ENCODE results near the gene ANO2.
A peak's percentile ranks its signal among the peaks of the same experiment; 100 is the strongest.

ANO2 gene

DNA sequence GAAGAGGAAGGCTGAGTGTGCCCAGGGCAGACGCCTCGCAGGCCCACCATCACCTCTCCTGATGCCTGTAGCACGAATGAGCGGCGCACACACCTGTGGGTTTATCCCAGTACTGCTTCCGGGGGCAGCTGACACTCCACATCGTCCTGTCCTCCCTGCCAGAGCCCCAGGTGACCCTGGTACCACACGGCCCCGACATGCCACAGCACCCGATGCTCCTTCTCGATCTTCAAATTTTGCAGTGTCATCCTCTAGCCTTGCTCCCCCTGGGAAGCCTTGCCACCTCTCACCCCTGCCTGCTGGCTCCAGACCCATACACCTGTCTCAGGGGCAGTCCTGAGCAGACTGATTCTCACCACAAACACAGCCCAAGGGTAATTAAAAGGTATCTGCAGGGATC, 40.6 kb downstream of the ANO2 start:
- H3K4me3 ChIP-seq (ENCODE audit: low read depth, low read length) = no peak overlapping the region
- no peak for DNase-seq (ENCODE audit: low read depth)
- TF ChIP-seq, protein P1, sequence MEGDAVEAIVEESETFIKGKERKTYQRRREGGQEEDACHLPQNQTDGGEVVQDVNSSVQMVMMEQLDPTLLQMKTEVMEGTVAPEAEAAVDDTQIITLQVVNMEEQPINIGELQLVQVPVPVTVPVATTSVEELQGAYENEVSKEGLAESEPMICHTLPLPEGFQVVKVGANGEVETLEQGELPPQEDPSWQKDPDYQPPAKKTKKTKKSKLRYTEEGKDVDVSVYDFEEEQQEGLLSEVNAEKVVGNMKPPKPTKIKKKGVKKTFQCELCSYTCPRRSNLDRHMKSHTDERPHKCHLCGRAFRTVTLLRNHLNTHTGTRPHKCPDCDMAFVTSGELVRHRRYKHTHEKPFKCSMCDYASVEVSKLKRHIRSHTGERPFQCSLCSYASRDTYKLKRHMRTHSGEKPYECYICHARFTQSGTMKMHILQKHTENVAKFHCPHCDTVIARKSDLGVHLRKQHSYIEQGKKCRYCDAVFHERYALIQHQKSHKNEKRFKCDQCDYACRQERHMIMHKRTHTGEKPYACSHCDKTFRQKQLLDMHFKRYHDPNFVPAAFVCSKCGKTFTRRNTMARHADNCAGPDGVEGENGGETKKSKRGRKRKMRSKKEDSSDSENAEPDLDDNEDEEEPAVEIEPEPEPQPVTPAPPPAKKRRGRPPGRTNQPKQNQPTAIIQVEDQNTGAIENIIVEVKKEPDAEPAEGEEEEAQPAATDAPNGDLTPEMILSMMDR (IDR thresholded peaks at IDR 0.05; ENCODE audit: low read depth, low read length, missing control alignments) = no peak

DNA sequence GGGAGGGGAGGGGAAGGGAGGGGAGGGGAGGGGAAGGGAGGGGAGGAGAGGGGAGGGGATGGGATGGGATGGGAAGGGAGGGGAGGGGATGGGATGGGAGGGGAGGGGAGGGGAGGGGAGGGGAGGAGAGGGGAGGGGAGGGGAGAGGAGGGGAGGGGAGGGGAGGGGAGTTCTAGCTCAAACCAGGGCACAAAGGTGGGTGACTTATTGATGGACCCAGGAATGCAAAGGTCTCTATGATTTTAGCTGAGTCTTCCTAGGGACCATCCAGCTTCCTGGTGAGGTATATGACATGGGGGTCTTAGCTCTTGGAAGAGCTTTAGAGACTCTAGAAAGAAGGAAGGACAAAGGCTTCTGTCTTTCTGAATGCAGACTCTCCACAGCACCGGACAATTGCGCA, 42.3 kb downstream of the ANO2 start:
- H3K4me3 ChIP-seq (ENCODE audit: low read depth, low read length) = no peak overlapping the region
- TF ChIP-seq, protein P1 (IDR thresholded peaks at IDR 0.05; ENCODE audit: low read depth, low read length, missing control alignments) = no peak
- DNase-seq (ENCODE audit: low read depth) = no peak

DNA sequence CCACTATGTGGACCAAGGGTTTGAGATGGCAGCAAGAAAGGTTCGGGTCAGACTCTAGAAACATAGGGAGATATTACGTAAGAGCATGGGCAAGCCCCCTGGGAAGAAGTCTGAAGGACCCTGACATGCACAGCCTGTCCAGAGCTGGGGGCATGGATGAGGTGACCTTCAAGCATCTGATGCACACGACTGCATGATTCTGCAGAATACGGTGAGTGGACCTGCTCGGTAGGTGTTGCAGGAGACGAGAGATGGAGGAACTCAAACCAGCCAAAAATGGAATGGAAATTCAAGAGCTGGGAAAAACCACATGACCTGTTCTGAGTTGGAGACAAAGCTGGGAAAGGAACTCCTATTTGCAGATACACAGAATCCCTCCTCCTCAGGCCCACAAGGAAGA, 43.6 kb downstream of the ANO2 start:
- DNase-seq (ENCODE audit: low read depth) = no peak
- H3K4me3 ChIP-seq (ENCODE audit: low read depth, low read length) = no peak overlapping the region
- TF ChIP-seq, protein P1 (IDR thresholded peaks at IDR 0.05; ENCODE audit: low read depth, low read length, missing control alignments) = no peak

DNA sequence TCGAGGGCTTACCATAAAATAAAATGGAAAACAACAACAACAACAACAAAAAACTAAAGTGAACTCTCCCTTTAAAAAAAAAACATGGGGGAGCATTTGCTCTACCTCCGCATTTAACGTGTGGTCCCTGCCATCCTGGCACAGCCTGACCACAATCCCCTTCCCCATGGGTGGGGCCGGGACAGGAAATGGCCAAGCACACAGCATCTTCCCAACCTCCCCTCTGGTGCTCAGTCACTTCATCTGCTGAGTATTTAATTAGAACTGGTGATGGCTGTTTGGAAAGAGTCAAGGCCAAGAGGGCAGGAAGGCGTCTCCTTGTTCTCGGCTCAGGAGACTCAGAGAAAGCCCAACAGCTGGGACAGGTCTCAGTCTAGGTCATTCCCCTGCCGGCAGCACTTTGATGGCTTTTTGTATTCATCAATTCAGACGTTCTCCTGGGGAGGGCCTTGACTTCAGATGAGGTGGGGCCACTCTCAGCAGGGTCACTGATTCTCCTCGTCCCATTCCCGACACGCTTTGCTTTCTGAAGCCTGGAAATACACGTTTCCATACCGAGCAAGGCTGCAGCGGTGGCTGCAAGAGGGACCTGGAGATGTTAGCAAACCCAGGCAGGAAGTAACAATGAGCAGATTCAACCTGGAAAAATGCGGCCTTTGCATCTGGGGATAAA, 44.4 kb downstream of the ANO2 start:
- H3K4me3 ChIP-seq (ENCODE audit: low read depth, low read length) = no peak overlapping the region
- DNase-seq (ENCODE audit: low read depth) = no peak
- TF ChIP-seq, protein P1 (IDR thresholded peaks at IDR 0.05; ENCODE audit: low read depth, low read length, missing control alignments) = no peak

DNA sequence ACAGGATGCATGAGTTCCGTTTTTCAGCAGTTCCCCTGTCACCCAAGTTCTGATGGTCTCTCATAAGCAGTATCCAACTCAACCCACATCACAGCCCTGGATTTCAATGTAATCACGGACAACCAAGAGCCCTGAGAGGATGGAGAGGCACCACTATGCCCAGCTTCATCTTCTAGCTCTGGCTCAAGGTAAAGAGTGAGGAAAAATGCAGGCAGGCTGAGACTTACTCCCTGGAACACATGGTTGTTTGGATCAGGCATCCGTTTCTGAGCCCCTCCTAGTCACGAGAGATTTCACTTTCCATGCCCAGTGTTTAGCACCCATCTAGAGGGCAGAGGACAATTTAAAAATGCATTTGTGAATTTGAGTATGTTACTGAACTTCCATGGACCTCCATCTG, 45.0 kb downstream of the ANO2 start:
- no peak overlapping the region for H3K4me3 ChIP-seq (ENCODE audit: low read depth, low read length)
- TF ChIP-seq, protein P1 (IDR thresholded peaks at IDR 0.05; ENCODE audit: low read depth, low read length, missing control alignments) = no peak
- DNase-seq (ENCODE audit: low read depth) = no peak

DNA sequence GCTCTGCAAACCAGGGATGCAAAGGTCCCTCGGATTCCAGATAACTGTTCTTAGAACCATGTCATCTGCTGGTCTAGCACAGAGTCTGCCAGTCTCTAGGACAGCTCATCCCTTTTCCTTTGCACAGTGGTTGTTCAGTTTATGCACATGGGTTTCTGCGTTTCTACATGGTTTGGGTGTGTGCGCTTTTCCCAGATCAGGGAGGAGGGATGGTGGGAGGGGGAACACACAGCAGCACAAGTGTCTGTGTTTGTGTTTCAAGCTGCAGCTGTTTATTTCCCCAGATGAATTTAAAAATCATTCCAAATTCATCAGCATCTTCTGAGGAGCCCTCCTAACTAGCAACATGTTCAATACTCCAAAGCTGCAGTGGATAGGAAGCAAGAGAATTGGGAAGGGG, 45.4 kb downstream of the ANO2 start:
- no peak for DNase-seq (ENCODE audit: low read depth)
- TF ChIP-seq, protein P1 (IDR thresholded peaks at IDR 0.05; ENCODE audit: low read depth, low read length, missing control alignments) = no peak

DNA sequence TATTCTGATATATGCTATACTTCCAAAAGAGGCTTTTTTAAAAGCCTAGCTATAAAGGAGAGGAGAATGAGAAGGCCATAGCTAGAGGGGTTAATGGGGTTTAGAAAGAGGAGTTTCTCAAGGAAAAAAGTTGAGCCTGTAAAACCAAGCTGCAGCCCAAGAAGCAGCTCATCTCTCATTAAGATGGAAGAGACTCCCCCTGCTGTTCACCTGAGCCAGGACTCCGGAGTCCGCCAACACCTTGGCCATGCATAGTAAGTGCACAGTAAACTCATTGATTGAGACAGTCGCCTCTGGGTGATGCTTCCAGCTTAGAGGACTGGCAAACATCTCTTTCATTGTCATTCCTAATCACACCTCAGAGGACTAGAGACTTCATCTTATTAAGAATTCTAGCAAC, 46.2 kb downstream of the ANO2 start:
- TF ChIP-seq, protein P1 (IDR thresholded peaks at IDR 0.05; ENCODE audit: low read depth, low read length, missing control alignments) = peak; percentile 30
- H3K4me3 ChIP-seq (ENCODE audit: low read depth, low read length) = no peak overlapping the region
- DNase-seq (ENCODE audit: low read depth) = no peak

More for the DNA sequence above, 45.4 kb downstream of the ANO2 start:
- no peak overlapping the region for H3K4me3 ChIP-seq (ENCODE audit: low read depth, low read length)

Measured in GM12864 (cell line).